Loucy (cell line): Measurements from ENCODE around the gene KIRREL1.

Source experiments
- H2AFZ ChIP-seq: fragments of 200-600 bp; sonication (generic); 2 replicates; pipeline ENCODE4 v1.6.0; 2016; ENCODE audit warnings: antibody characterized with exemption, mild to moderate bottlenecking, low read length, moderate library complexity
- H3F3A ChIP-seq: fragments of 200-600 bp; 2 replicates; pipeline ENCODE4 v1.6.0; 2016; ENCODE audit warnings: antibody characterized with exemption, low read depth, mild to moderate bottlenecking
- H3K27me3 ChIP-seq: fragments of 200-600 bp; sonication (generic); 2 replicates; pipeline ENCODE4 v1.6.1; 2014; ENCODE audit warnings: low read length, mild to moderate bottlenecking; ENCODE audit not compliant: insufficient read depth, poor library complexity, severe bottlenecking
- H3K36me3 ChIP-seq: fragments of 200-600 bp; sonication (generic); 2 replicates; pipeline ENCODE4 v1.6.1; 2016; ENCODE audit warnings: low read length; ENCODE audit not compliant: insufficient read depth
- H3K4me1 ChIP-seq: fragments of 200-600 bp; sonication (generic); 2 replicates; pipeline ENCODE4 v1.5.1; 2014; ENCODE audit warnings: low read length, mild to moderate bottlenecking; ENCODE audit not compliant: insufficient read depth, poor library complexity, severe bottlenecking
- H3K4me2 ChIP-seq: fragments of 200-600 bp; sonication (generic); 2 replicates; pipeline ENCODE4 v1.6.0; 2014; ENCODE audit warnings: antibody characterized with exemption, low read length, low read depth, mild to moderate bottlenecking; ENCODE audit not compliant: poor library complexity, severe bottlenecking
- H3K4me3 ChIP-seq: fragments of 200-600 bp; sonication (generic); 2 replicates; pipeline ENCODE4 v1.5.1; 2014; ENCODE audit warnings: low read length, mild to moderate bottlenecking, mixed read lengths; ENCODE audit not compliant: poor library complexity, severe bottlenecking
- H3K79me2 ChIP-seq: fragments of 200-600 bp; sonication (generic); 2 replicates; pipeline ENCODE4 v1.6.1; 2014; ENCODE audit warnings: low read length; ENCODE audit not compliant: insufficient read depth
- H3K9ac ChIP-seq: fragments of 200-600 bp; sonication (generic); 2 replicates; pipeline ENCODE4 v1.6.0; 2014; ENCODE audit warnings: mild to moderate bottlenecking, low read depth, low read length, moderate library complexity; ENCODE audit not compliant: poor library complexity, severe bottlenecking
- H3K9me2 ChIP-seq: fragments of 200-600 bp; sonication (generic); replicated peaks from 2 replicates; pipeline ENCODE4 v1.6.1; 2016; ENCODE audit warnings: low read depth, low read length, mixed read lengths
- H3K9me3 ChIP-seq: fragments of 200-600 bp; sonication (generic); 2 replicates; pipeline ENCODE4 v1.6.1; 2014; ENCODE audit warnings: mild to moderate bottlenecking, antibody characterized with exemption, low read length, low read depth; ENCODE audit not compliant: insufficient read depth
- H4K20me1 ChIP-seq: fragments of 200-600 bp; sonication (generic); 2 replicates; pipeline ENCODE4 v1.6.0; 2014; ENCODE audit warnings: antibody characterized with exemption, low read length, mild to moderate bottlenecking; ENCODE audit not compliant: insufficient read depth, poor library complexity, severe bottlenecking
- CTCF ChIP-seq: fragments of 200-600 bp; sonication (generic); conservative IDR thresholded peaks from 2 replicates; pipeline ENCODE4 v1.5.1; 2014; ENCODE audit warnings: mild to moderate bottlenecking, antibody characterized with exemption, low read length
- EZH2phosphoT487 ChIP-seq: fragments of 200-600 bp; IDR thresholded peaks from 2 replicates; pipeline ENCODE4 v1.6.1; 2018; ENCODE audit warnings: antibody characterized with exemption, mild to moderate bottlenecking, moderate library complexity, borderline replicate concordance

Gene KIRREL1

DNA sequence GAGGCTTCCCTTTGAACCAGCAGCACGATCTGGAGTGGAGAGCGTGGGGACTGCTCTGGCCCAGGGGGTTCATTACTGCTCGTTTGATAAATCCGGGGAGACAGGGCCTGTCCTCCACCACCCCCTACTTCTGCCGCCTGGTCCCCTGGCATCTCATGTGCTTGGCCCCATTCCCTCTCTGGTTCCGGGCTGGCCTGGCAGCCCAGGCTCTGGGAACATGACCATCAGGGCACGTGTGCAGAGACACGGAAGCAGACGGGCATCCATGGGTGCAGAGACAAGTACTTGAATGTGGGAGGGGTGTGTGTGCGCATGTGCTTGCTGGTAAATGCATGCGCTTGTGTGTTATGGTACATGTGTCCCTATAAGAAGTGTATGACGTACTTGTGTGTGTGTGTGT lies 75.5 kb downstream of the KIRREL1 start:
- H3K9me3 ChIP-seq, result no peaks in the 10 kb centered on the region
- no peaks in the 10 kb centered on the region for H3K79me2 ChIP-seq
- H3K4me2 ChIP-seq, result no peak overlapping the region
- H3K27me3 ChIP-seq, result no peaks in the 10 kb centered on the region
- H3F3A ChIP-seq, result no peaks in the 10 kb centered on the region
- no peak overlapping the region for H2AFZ ChIP-seq
- no peaks in the 10 kb centered on the region for H3K36me3 ChIP-seq
- H3K9me2 ChIP-seq, result no peaks in the 10 kb centered on the region
- H4K20me1 ChIP-seq, result no peaks in the 10 kb centered on the region
- no peaks in the 10 kb centered on the region for H3K4me1 ChIP-seq
- H3K4me3 ChIP-seq, result no peak overlapping the region
- TF ChIP-seq CTCF, result no peak
- no peak for TF ChIP-seq EZH2phosphoT487
- no peak overlapping the region for H3K9ac ChIP-seq

GRCh38 chr1:158071138-158071537 lies 77.7 kb downstream of the KIRREL1 start:
- Histone ChIP-seq H3K4me1 (no peaks in the 10 kb centered on the region), H3K9me2 (no peaks in the 10 kb centered on the region), H3K4me3 (no peak overlapping the region), H3K9me3 (no peaks in the 10 kb centered on the region), H3K27me3 (no peaks in the 10 kb centered on the region), H3F3A (no peaks in the 10 kb centered on the region), H2AFZ (no peak overlapping the region), H4K20me1 (no peaks in the 10 kb centered on the region), H3K36me3 (no peaks in the 10 kb centered on the region), H3K79me2 (no peaks in the 10 kb centered on the region), H3K4me2 (no peak overlapping the region), H3K9ac (no peak overlapping the region)
- TF ChIP-seq EZH2phosphoT487, result no peak
- no peak for TF ChIP-seq CTCF

GRCh38 chr1:158075078-158075477 lies 81.6 kb downstream of the KIRREL1 start:
- H3K9me2 ChIP-seq, result no peaks in the 10 kb centered on the region
- H3K27me3 ChIP-seq, result no peaks in the 10 kb centered on the region
- H3K4me3 ChIP-seq, result no peak overlapping the region
- no peaks in the 10 kb centered on the region for H3K9me3 ChIP-seq
- H3K4me1 ChIP-seq, result no peaks in the 10 kb centered on the region
- no peak overlapping the region for H3K9ac ChIP-seq
- H3K36me3 ChIP-seq, result no peaks in the 10 kb centered on the region
- H2AFZ ChIP-seq, result no peak overlapping the region
- no peak overlapping the region for H3K4me2 ChIP-seq
- H3K79me2 ChIP-seq, result no peaks in the 10 kb centered on the region
- no peaks in the 10 kb centered on the region for H4K20me1 ChIP-seq
- no peaks in the 10 kb centered on the region for H3F3A ChIP-seq
- TF ChIP-seq CTCF (no peak), EZH2phosphoT487 (no peak)
